Panc1 (cell line): ENCODE results near the gene EFL1.

ENCODE experiments used
- POLR2AphosphoS5 ChIP-seq: IDR thresholded peaks from 2 replicates; pipeline ENCODE4 v1.6.1; 2012; ENCODE audit warnings: mild to moderate bottlenecking, low read depth, low read length, moderate library complexity
- TF ChIP-seq, protein P1 (sequence below): fragments of 450-650 bp; IDR thresholded peaks from 2 replicates; pipeline ENCODE4 v1.5.1; 2017; ENCODE audit warnings: mild to moderate bottlenecking

DNA sequence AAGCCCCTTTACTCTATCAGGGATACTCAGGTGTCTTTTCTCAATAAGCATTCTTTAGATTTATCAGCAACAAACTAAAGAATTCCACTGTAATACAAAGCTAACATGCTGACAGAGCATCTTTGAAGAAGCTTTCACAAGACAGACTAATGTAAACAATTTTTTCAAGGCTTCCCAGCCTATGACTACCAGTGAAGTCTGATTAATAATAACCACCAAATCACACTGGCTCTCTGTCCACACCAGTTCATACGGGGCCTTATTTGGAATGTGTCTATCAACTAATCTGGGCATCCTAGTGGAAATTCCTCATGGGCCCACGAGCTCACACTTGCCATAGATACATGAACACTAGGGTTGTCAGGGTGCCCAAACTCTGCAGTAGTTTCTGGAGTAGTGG is 84.5 kb downstream of the EFL1 start:
- TF ChIP-seq, protein P1, sequence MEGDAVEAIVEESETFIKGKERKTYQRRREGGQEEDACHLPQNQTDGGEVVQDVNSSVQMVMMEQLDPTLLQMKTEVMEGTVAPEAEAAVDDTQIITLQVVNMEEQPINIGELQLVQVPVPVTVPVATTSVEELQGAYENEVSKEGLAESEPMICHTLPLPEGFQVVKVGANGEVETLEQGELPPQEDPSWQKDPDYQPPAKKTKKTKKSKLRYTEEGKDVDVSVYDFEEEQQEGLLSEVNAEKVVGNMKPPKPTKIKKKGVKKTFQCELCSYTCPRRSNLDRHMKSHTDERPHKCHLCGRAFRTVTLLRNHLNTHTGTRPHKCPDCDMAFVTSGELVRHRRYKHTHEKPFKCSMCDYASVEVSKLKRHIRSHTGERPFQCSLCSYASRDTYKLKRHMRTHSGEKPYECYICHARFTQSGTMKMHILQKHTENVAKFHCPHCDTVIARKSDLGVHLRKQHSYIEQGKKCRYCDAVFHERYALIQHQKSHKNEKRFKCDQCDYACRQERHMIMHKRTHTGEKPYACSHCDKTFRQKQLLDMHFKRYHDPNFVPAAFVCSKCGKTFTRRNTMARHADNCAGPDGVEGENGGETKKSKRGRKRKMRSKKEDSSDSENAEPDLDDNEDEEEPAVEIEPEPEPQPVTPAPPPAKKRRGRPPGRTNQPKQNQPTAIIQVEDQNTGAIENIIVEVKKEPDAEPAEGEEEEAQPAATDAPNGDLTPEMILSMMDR: no peak
- no peak for TF ChIP-seq POLR2AphosphoS5
